ENCODE measurements around the gene DZANK1.
A peak's percentile ranks its signal among the peaks of the same experiment; 100 is the strongest.

Gene DZANK1

DNA sequence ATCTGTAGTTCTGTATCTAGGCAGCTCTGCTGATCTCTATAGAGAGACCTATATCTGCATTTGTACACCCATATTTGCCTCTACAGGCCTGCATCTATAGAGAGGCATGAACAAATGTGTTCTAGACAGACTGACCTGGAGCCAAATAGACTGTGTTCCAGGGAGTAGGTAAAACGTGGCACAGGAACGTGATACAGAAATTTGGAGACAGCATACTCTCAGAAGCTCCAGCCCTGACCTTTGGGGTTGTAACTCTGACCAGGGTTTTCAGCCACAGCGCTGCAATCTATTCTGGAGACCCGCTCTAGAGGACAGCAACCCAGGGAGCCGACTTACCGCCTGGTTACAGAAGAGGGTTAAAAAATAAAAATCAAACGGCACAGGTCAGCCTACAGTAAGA, 29.2 kb upstream of the DZANK1 start:
- peak; percentile 47 for ATAC-seq
- TF ChIP-seq, protein P1, sequence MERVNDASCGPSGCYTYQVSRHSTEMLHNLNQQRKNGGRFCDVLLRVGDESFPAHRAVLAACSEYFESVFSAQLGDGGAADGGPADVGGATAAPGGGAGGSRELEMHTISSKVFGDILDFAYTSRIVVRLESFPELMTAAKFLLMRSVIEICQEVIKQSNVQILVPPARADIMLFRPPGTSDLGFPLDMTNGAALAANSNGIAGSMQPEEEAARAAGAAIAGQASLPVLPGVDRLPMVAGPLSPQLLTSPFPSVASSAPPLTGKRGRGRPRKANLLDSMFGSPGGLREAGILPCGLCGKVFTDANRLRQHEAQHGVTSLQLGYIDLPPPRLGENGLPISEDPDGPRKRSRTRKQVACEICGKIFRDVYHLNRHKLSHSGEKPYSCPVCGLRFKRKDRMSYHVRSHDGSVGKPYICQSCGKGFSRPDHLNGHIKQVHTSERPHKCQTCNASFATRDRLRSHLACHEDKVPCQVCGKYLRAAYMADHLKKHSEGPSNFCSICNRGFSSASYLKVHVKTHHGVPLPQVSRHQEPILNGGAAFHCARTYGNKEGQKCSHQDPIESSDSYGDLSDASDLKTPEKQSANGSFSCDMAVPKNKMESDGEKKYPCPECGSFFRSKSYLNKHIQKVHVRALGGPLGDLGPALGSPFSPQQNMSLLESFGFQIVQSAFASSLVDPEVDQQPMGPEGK (CRISPR knock-in tag; IDR thresholded peaks at IDR 0.05; ENCODE audit: borderline replicate concordance), result no peak
- TF ChIP-seq, protein P2, sequence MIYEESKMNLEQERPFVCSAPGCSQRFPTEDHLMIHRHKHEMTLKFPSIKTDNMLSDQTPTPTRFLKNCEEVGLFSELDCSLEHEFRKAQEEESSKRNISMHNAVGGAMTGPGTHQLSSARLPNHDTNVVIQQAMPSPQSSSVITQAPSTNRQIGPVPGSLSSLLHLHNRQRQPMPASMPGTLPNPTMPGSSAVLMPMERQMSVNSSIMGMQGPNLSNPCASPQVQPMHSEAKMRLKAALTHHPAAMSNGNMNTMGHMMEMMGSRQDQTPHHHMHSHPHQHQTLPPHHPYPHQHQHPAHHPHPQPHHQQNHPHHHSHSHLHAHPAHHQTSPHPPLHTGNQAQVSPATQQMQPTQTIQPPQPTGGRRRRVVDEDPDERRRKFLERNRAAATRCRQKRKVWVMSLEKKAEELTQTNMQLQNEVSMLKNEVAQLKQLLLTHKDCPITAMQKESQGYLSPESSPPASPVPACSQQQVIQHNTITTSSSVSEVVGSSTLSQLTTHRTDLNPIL (CRISPR knock-in tag; IDR thresholded peaks at IDR 0.05; ENCODE audit: low read depth), result no peak
- TF ChIP-seq ZNF70 (CRISPR knock-in tag; IDR thresholded peaks at IDR 0.05), result no peak

DNA sequence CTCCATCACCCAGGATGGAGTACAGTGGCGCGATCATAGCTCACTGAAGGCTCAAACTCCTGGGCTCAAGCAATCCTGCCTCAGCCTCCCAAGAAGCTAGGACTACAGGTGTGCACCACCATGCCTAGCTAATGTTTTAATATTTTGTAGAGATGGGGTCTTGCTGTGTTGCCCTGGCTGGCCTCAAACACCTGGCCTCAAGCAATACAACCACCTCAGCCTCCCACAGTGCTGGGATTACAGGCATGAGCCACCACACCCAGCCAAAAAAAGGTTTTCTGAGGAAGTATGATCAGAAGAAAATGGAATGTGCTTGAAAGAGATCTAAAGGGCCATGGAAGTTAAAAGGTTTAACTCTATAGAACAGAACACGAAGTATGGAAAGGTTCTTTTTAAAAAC, 21.5 kb upstream of the DZANK1 start:
- ATAC-seq, result no peak
- TF ChIP-seq ZNF8 (CRISPR knock-in tag; IDR thresholded peaks at IDR 0.05), result no peak
- TF ChIP-seq ZNF565 (CRISPR knock-in tag; conservative IDR thresholded peaks at IDR 0.05; ENCODE audit: low read depth), result no peak
- TF ChIP-seq, protein P3, sequence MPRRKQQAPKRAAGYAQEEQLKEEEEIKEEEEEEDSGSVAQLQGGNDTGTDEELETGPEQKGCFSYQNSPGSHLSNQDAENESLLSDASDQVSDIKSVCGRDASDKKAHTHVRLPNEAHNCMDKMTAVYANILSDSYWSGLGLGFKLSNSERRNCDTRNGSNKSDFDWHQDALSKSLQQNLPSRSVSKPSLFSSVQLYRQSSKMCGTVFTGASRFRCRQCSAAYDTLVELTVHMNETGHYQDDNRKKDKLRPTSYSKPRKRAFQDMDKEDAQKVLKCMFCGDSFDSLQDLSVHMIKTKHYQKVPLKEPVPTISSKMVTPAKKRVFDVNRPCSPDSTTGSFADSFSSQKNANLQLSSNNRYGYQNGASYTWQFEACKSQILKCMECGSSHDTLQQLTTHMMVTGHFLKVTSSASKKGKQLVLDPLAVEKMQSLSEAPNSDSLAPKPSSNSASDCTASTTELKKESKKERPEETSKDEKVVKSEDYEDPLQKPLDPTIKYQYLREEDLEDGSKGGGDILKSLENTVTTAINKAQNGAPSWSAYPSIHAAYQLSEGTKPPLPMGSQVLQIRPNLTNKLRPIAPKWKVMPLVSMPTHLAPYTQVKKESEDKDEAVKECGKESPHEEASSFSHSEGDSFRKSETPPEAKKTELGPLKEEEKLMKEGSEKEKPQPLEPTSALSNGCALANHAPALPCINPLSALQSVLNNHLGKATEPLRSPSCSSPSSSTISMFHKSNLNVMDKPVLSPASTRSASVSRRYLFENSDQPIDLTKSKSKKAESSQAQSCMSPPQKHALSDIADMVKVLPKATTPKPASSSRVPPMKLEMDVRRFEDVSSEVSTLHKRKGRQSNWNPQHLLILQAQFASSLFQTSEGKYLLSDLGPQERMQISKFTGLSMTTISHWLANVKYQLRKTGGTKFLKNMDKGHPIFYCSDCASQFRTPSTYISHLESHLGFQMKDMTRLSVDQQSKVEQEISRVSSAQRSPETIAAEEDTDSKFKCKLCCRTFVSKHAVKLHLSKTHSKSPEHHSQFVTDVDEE (CRISPR knock-in tag; IDR thresholded peaks at IDR 0.05), result no peak
- no peak for TF ChIP-seq ZFP30 (CRISPR knock-in tag; IDR thresholded peaks at IDR 0.05)
- TF ChIP-seq ARNTL (CRISPR knock-in tag; IDR thresholded peaks at IDR 0.05; ENCODE audit: borderline replicate concordance, low read depth), result no peak
- no peak for TF ChIP-seq BACH2 (CRISPR knock-in tag; IDR thresholded peaks at IDR 0.05; ENCODE audit: borderline replicate concordance)
- no peak for TF ChIP-seq RARB (CRISPR knock-in tag; IDR thresholded peaks at IDR 0.05)
- no peak for TF ChIP-seq TOX (CRISPR knock-in tag; IDR thresholded peaks at IDR 0.05; ENCODE audit: borderline replicate concordance)
- no peak for TF ChIP-seq OSR1 (CRISPR knock-in tag; IDR thresholded peaks at IDR 0.05)
- TF ChIP-seq, protein P4, sequence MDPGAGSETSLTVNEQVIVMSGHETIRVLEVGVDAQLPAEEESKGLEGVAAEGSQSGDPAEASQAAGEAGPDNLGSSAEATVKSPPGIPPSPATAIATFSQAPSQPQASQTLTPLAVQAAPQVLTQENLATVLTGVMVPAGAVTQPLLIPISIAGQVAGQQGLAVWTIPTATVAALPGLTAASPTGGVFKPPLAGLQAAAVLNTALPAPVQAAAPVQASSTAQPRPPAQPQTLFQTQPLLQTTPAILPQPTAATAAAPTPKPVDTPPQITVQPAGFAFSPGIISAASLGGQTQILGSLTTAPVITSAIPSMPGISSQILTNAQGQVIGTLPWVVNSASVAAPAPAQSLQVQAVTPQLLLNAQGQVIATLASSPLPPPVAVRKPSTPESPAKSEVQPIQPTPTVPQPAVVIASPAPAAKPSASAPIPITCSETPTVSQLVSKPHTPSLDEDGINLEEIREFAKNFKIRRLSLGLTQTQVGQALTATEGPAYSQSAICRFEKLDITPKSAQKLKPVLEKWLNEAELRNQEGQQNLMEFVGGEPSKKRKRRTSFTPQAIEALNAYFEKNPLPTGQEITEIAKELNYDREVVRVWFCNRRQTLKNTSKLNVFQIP (CRISPR knock-in tag; IDR thresholded peaks at IDR 0.05; ENCODE audit: borderline replicate concordance, low read depth), result no peak
- TF ChIP-seq CSDC2 (CRISPR knock-in tag; IDR thresholded peaks at IDR 0.05), result no peak
- TF ChIP-seq ZC3H10 (CRISPR knock-in tag; IDR thresholded peaks at IDR 0.05), result no peak
- TF ChIP-seq SNAI2 (CRISPR knock-in tag; IDR thresholded peaks at IDR 0.05), result no peak

DNA sequence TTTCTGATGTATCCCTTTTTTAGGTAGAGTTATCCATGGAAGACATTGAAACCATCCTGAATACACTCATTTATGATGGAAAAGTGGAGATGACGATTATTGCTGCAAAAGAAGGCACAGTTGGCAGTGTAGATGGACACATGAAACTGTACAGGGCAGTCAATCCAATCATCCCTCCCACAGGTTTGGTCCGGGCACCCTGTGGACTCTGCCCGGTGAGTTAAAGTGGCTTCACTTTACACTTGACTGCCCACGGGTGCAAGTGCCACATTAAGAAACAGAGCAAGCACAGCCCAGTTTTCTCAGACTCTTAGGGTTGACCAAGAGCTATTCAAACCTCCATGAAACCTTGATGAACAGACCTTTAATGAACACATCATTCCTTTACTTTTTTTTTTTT, 14.8 kb upstream of the DZANK1 start:
- TF ChIP-seq, protein P3 (CRISPR knock-in tag; IDR thresholded peaks at IDR 0.05), result no peak
- TF ChIP-seq ARNTL (CRISPR knock-in tag; IDR thresholded peaks at IDR 0.05; ENCODE audit: borderline replicate concordance, low read depth) (no peak), TOX (CRISPR knock-in tag; IDR thresholded peaks at IDR 0.05; ENCODE audit: borderline replicate concordance) (no peak), OSR1 (CRISPR knock-in tag; IDR thresholded peaks at IDR 0.05) (no peak), SNAI2 (CRISPR knock-in tag; IDR thresholded peaks at IDR 0.05) (no peak), BACH2 (CRISPR knock-in tag; IDR thresholded peaks at IDR 0.05; ENCODE audit: borderline replicate concordance) (no peak), ZFP3 (CRISPR knock-in tag; IDR thresholded peaks at IDR 0.05) (no peak), ZFP30 (CRISPR knock-in tag; IDR thresholded peaks at IDR 0.05) (no peak), ZNF565 (CRISPR knock-in tag; conservative IDR thresholded peaks at IDR 0.05; ENCODE audit: low read depth) (no peak), RARB (CRISPR knock-in tag; IDR thresholded peaks at IDR 0.05) (no peak), PPARA (CRISPR knock-in tag; IDR thresholded peaks at IDR 0.05; ENCODE audit: borderline replicate concordance) (no peak), ZC3H10 (CRISPR knock-in tag; IDR thresholded peaks at IDR 0.05) (no peak), ISL1 (CRISPR knock-in tag; IDR thresholded peaks at IDR 0.05) (no peak), ZNF70 (CRISPR knock-in tag; IDR thresholded peaks at IDR 0.05) (no peak), ESRRG (CRISPR knock-in tag; IDR thresholded peaks at IDR 0.05) (no peak)
- TF ChIP-seq, protein P2 (CRISPR knock-in tag; IDR thresholded peaks at IDR 0.05; ENCODE audit: low read depth), result no peak
- no peak for ATAC-seq
